A549 (cell line): ENCODE data around the gene FGF14.

Experiments used
- CBX2 ChIP-seq: fragments of 200-600 bp; sonication (generic); IDR thresholded peaks from 2 replicates; pipeline ENCODE4 v1.6.1; 2016; ENCODE audit warnings: low read depth, mild to moderate bottlenecking, borderline replicate concordance
- CTCF ChIP-seq: fragments of >200 bp; sonication (Bioruptor Twin); formaldehyde crosslinking; IDR thresholded peaks from 3 replicates; pipeline ENCODE4 v1.5.1; 2016
- EP300 ChIP-seq, 2 experiments: fragments of >200 bp; sonication (Bioruptor Twin); formaldehyde crosslinking; IDR thresholded peaks; 2 replicates in 1 of 2; 3 replicates in 1 of 2; pipeline ENCODE4 v1.6.1; 2016 to 2017
- KDM1A ChIP-seq: fragments of 200-600 bp; sonication (generic); IDR thresholded peaks from 2 replicates; pipeline ENCODE4 v1.6.1; 2016; ENCODE audit warnings: low read depth, mild to moderate bottlenecking
- MAZ ChIP-seq: fragments of 150-350 bp; IDR thresholded peaks from 2 replicates; pipeline ENCODE4 v1.6.1; 2014; ENCODE audit warnings: antibody characterized with exemption, low read depth, low read length, borderline replicate concordance
- NR3C1 ChIP-seq: fragments of >200 bp; sonication (Bioruptor Twin); formaldehyde crosslinking; IDR thresholded peaks from 3 replicates; pipeline ENCODE4 v1.6.1; 2017
- PBX3 ChIP-seq: IDR thresholded peaks from 2 replicates; pipeline ENCODE4 v1.6.1; 2012
- PHF8 ChIP-seq: fragments of 200-600 bp; sonication (generic); IDR thresholded peaks from 2 replicates; pipeline ENCODE4 v1.6.1; 2016; ENCODE audit warnings: low read depth, mild to moderate bottlenecking, antibody characterized with exemption, moderate library complexity, borderline replicate concordance
- POLR2A ChIP-seq: IDR thresholded peaks from 2 replicates; pipeline ENCODE4 v1.6.1; 2012; ENCODE audit warnings: mild to moderate bottlenecking, low read length
- RCOR1 ChIP-seq: fragments of 150-350 bp; IDR thresholded peaks from 2 replicates; pipeline ENCODE4 v1.6.1; 2014; ENCODE audit warnings: antibody characterized with exemption, low read length, low read depth
- SMC3 ChIP-seq: fragments of >200 bp; sonication (Bioruptor Twin); formaldehyde crosslinking; IDR thresholded peaks from 3 replicates; pipeline ENCODE4 v1.6.1; 2018; ENCODE audit warnings: inconsistent platforms
- SREBF2 ChIP-seq: fragments of 450-650 bp; IDR thresholded peaks from 2 replicates; pipeline ENCODE4 v1.6.1; 2014; ENCODE audit warnings: mild to moderate bottlenecking, moderate library complexity
- TF ChIP-seq, protein P1 (sequence below): fragments of 150-350 bp; IDR thresholded peaks from 2 replicates; pipeline ENCODE4 v1.6.1; 2014; ENCODE audit warnings: low read depth, mild to moderate bottlenecking, low read length

GRCh38 chr13:102055090-102055779, 346.6 kb downstream of the FGF14 start:
- TF ChIP-seq CBX2 (no peak), POLR2A (no peak), MAZ (no peak), CTCF (no peak), SREBF2 (no peak), NR3C1 (no peak), PHF8 (no peak), KDM1A (no peak), RCOR1 (no peak), SMC3 (no peak), PBX3 (no peak), EP300 (IDR thresholded peaks at IDR 0.05) (no peak)
- TF ChIP-seq, protein P1, sequence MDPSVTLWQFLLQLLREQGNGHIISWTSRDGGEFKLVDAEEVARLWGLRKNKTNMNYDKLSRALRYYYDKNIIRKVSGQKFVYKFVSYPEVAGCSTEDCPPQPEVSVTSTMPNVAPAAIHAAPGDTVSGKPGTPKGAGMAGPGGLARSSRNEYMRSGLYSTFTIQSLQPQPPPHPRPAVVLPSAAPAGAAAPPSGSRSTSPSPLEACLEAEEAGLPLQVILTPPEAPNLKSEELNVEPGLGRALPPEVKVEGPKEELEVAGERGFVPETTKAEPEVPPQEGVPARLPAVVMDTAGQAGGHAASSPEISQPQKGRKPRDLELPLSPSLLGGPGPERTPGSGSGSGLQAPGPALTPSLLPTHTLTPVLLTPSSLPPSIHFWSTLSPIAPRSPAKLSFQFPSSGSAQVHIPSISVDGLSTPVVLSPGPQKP, result no peak
